K562 (cell line): ENCODE measurements around the gene RXRA. TPM values are rescaled to one million over a fixed set of nuclear protein-coding genes. Genes with fewer than 3 reads are reported as not detected.
A peak's percentile ranks its signal among the peaks of the same experiment; 100 is the strongest.

ENCODE experiments used
- ATAC-seq: fragments of 200-7000 bp; cut with Tn5 transposase; 3 replicates; pipeline ENCODE4 v1.9.1; 2020; ENCODE audit warnings: moderate library complexity
- BruUV-seq: library from RNA; stranded (reverse); fragments of 400-500 nt; replicated peaks from 2 replicates; lab custom pipeline; 2021; lab: Mats Ljungman, UMichigan
- CTCF ChIA-PET: fragments of 300-600 bp; formaldehyde crosslinking; extraction: SDS; loops from one replicate; lab custom pipeline; 2021; ENCODE audit warnings: low intra/inter-chr PET ratio; lab: Yijun Ruan, JAX
- POLR2A ChIA-PET: fragments of 300-600, 350-650 bp; sonication (Branson Sonifier 250); formaldehyde crosslinking; extraction: SDS; loops from one replicate; lab custom pipeline; 2021; ENCODE audit warnings: antibody characterized with exemption, inconsistent platforms; lab: Yijun Ruan, JAX
- DNase-seq, 4 experiments: peaks; one replicate each; pipeline versions ENCODE4 v3.0.0 to v3.0.0-alpha.2; 2011 to 2018; ENCODE audit warnings: low spot score in 3 of 4, mixed read lengths in 3 of 4; ENCODE audit errors: extremely low read depth in 1 of 4
- FAIRE-seq: peaks from 2 replicates; lab custom pipeline; 2011; peaks lifted over from hg19 to GRCh38; lab: Jason Lieb, UNC
- H2AFZ ChIP-seq: 2 replicates; pipeline ENCODE4 v1.6.0; 2011; ENCODE audit warnings: low read depth, low read length, control low read depth, inconsistent platforms
- H3K27ac ChIP-seq: fragments of 200-600 bp; 3 replicates; pipeline ENCODE4 v1.8.0; 2011; ENCODE audit warnings: low read depth, mild to moderate bottlenecking, control low read depth, inconsistent platforms, low read length, moderate library complexity, mixed read lengths; ENCODE audit errors: extremely low read depth
- H3K27me3 ChIP-seq, 2 experiments: fragments of 300-600 bp in 1 of 2; 2 replicates in 1 of 2; 3 replicates in 1 of 2; pipeline versions ENCODE4 v1.6.0 to v1.8.0; 2011; ENCODE audit warnings: inconsistent platforms in 2 of 2, low read length in 2 of 2, mild to moderate bottlenecking in 1 of 2, mixed read lengths in 1 of 2, moderate library complexity in 1 of 2; ENCODE audit not compliant: control insufficient read depth in 2 of 2, insufficient read depth in 2 of 2
- H3K36me3 ChIP-seq: fragments of 300-600 bp; 3 replicates; pipeline ENCODE4 v1.8.0; 2011; ENCODE audit warnings: mild to moderate bottlenecking, low read length, inconsistent platforms; ENCODE audit not compliant: control insufficient read depth, insufficient read depth
- H3K4me1 ChIP-seq, 2 experiments: fragments of 200-600 bp in 1 of 2; replicated peaks in 1 of 2; 2 replicates in 1 of 2; 3 replicates in 1 of 2; pipeline versions ENCODE4 v1.5.1 to v1.8.0; 2011; ENCODE audit warnings: inconsistent platforms in 2 of 2, low read length in 2 of 2, mild to moderate bottlenecking in 1 of 2, mixed read lengths in 1 of 2, moderate library complexity in 1 of 2; ENCODE audit not compliant: control insufficient read depth in 2 of 2, insufficient read depth in 2 of 2
- H3K4me2 ChIP-seq: 2 replicates; pipeline ENCODE4 v1.6.1; 2011; ENCODE audit warnings: low read length, control low read depth, inconsistent platforms, mixed read lengths; ENCODE audit not compliant: insufficient read depth
- H3K4me3 ChIP-seq: fragments of 200-600 bp; sonication (generic), shearing (Covaris generic); 2 replicates; pipeline ENCODE4 v1.5.1; 2016; ENCODE audit warnings: control low read depth, inconsistent platforms
- H3K79me2 ChIP-seq: fragments of 200-600 bp; 3 replicates; pipeline ENCODE4 v1.8.0; 2011; ENCODE audit warnings: low read length, inconsistent platforms; ENCODE audit not compliant: control insufficient read depth, insufficient read depth
- H3K9ac ChIP-seq, 2 experiments: 2 replicates each; pipeline versions ENCODE4 v1.6.0 to v1.6.1; 2011; ENCODE audit warnings: low read depth in 2 of 2, low read length in 2 of 2, control low read depth in 1 of 2, inconsistent platforms in 1 of 2, mild to moderate bottlenecking in 1 of 2, mixed read lengths in 1 of 2; ENCODE audit not compliant: insufficient read depth in 1 of 2
- H3K9me1 ChIP-seq: one replicate; pipeline ENCODE4 v1.6.0; 2011; ENCODE audit warnings: inconsistent platforms, mild to moderate bottlenecking, low read length, moderate library complexity; ENCODE audit not compliant: control insufficient read depth, insufficient read depth
- H3K9me3 ChIP-seq: replicated peaks from 2 replicates; pipeline ENCODE4 v1.5.1; 2011; ENCODE audit warnings: low read depth, low read length, inconsistent platforms; ENCODE audit not compliant: control insufficient read depth, insufficient read depth
- H4K20me1 ChIP-seq: replicated peaks from 2 replicates; pipeline ENCODE4 v1.6.1; 2011; ENCODE audit warnings: low read length, inconsistent platforms, mixed read lengths; ENCODE audit not compliant: control insufficient read depth, insufficient read depth
- HOXB6 ChIP-seq: fragments of 250-450 bp; sonication (Bioruptor Pico); IDR thresholded peaks from 2 replicates; pipeline ENCODE4 v1.5.1; 2022; ENCODE audit warnings: mild to moderate bottlenecking, borderline replicate concordance
- MTA2 ChIP-seq: fragments of 450-650 bp; IDR thresholded peaks from 2 replicates; pipeline ENCODE4 v1.6.1; 2016; ENCODE audit warnings: low read depth
- PHB2 ChIP-seq: fragments of 450-650 bp; IDR thresholded peaks from 2 replicates; pipeline ENCODE4 v1.6.1; 2017; ENCODE audit warnings: low read depth
- ZFP36 ChIP-seq: fragments of 150-350 bp; IDR thresholded peaks from 2 replicates; pipeline ENCODE4 v1.6.1; 2018; ENCODE audit warnings: low read length, low read depth; ENCODE audit not compliant: partially characterized antibody
- ZNF436 ChIP-seq: fragments of 250-450, 450-650 bp; sonication (Bioruptor Pico); formaldehyde crosslinking; IDR thresholded peaks from 2 replicates; pipeline ENCODE4 v1.7.0; 2020; ENCODE audit warnings: mild to moderate bottlenecking
- WGBS: fragments of 100-300 bp; shearing (Covaris generic); methylation state at CpG from one replicate; pipeline ENCODE4 v1.1.6; 2016; ENCODE audit warnings: low coverage, mixed read lengths; ENCODE audit not compliant: insufficient coverage; ENCODE audit errors: missing lambda C conversion rate; 5-methylcytosine and 5-hydroxymethylcytosine counted together
- in situ Hi-C: fragments of 300-500 bp; cut with MboI; formaldehyde crosslinking; loops from 4 replicates; pipeline ENCODE4 v1.15.0; 2018; ENCODE audit warnings: inconsistent platforms, mixed read lengths
- intact Hi-C: fragments of 100-400 bp; cut with micrococcal nuclease; formaldehyde crosslinking; loops from 2 replicates; pipeline ENCODE4 v1.14.2; 2022
- polyA plus RNA-seq, 8 experiments: library from polyadenylated mRNA; depleted of rRNA in 4 of 8; stranded (reverse) in 5 of 8; unstranded in 3 of 8; fragments of >200 nt; fragmentation: Nextera tagmentation in 2 of 8; fragmentation: Illumina TruSeq in 1 of 8; extraction: Ambion mirVana in 2 of 8; extraction: Trizol in 1 of 8; gene quantifications; 2 replicates each; pipeline versions ENCODE4 v1.2.1 to v1.2.3, GENCODE V29; 2011 to 2014; ENCODE audit warnings: inconsistent platforms in 1 of 8, missing spikeins in 1 of 8
- total RNA-seq, 7 experiments: library from RNA; depleted of rRNA in 6 of 7; stranded (reverse); fragments of >200 nt in 6 of 7; fragmentation: Illumina TruSeq in 2 of 7; extraction: Trizol in 2 of 7; gene quantifications; 2 replicates each; pipeline versions ENCODE4 v1.2.1 to v1.2.3, GENCODE V29; 2011 to 2021; ENCODE audit warnings: low replicate concordance in 1 of 7

RXRA gene
- total and polyA plus RNA-seq, 9 of the 15 experiments (the other 6 are each of a cell fraction or from before 2014, with no cell fraction given), result 0.35 to 23.6 (median 4.6) TPM

GRCh38 chr9:134375011-134375390, 48.7 kb downstream of the RXRA start:
- CTCF ChIA-PET, result no interaction called here
- H3K4me1 ChIP-seq, result peaks cover 0 to 90% of the 10 kb centered on the region in 2 experiments; a peak in 2 of 5 replicates
- H3K9me1 ChIP-seq, result no peaks in the 10 kb centered on the region
- no peak overlapping the region for H3K27ac ChIP-seq
- TF ChIP-seq MTA2 (no peak), ZNF436 (CRISPR knock-in tag) (0 out of 2 replicates have a peak, but pooled peaks have one; percentile 23), HOXB6 (CRISPR knock-in tag) (no peak), PHB2 (no peak), ZFP36 (peak; percentile 92)
- TF ChIP-seq, all 486 proteins: peak for 2
- Histone ChIP-seq H3K4me2 (no peak overlapping the region), H3K27me3 (no peaks in the 10 kb centered on the region), H3K9ac (peak overlapping the region in 1 of 2 experiments; percentile 81; a peak in 1 of 4 replicates), H3K4me3 (no peak overlapping the region), H3K36me3 (no peaks in the 10 kb centered on the region), H3K79me2 (peaks cover 9% of the 10 kb centered on the region; the same call in 2 of the 3 replicates), H2AFZ (no peak overlapping the region), H4K20me1 (peaks cover 81% of the 10 kb centered on the region), H3K9me3 (no peaks in the 10 kb centered on the region)
- no TSS peak for BruUV-seq
- DNase-seq (no peak), ATAC-seq (peak; percentile 20; the same call in 2 of the 3 replicates), FAIRE-seq (no peak)
- POLR2A ChIA-PET, result no interaction called here
- intact Hi-C loops, result no loop called here
- in situ Hi-C loops, result no loop called here
- WGBS, result 35% methylated on average over 5 of the region's 6 CpGs
